GM18519 (cell line): ENCODE results near the gene DIPK1A.

ENCODE experiments used
- ATAC-seq: cut with Tn5 transposase; IDR thresholded peaks from one replicate; pipeline ENCODE4 v1.9.1; 2021; ENCODE audit warnings: mild to moderate bottlenecking, moderate library complexity; ENCODE audit not compliant: unreplicated experiment, low FRiP score

DIPK1A gene

GRCh38 chr1:92956254-92957029 lies 4.8 kb downstream of the DIPK1A start:
- ATAC-seq: peak; percentile 2

DNA sequence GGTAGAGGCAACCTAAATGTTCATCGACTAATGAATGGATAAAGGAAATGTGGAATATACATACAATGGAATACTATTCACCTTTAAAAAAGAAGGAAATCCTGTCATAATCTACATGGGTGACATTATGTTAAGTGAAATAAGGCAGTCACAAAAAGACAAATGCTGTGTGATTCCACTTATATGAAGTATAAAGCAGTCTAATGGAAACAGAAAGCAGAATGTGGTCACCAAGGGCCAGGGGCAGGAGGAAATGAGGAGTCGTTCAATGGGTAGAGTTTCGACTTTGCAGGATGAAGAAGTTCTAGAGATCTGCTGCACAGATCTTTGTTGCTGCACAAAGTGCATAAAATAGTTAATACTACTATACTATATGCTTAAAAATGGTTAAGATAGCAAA lies 7.8 kb downstream of the DIPK1A start:
- peak; percentile 47 for ATAC-seq

DNA sequence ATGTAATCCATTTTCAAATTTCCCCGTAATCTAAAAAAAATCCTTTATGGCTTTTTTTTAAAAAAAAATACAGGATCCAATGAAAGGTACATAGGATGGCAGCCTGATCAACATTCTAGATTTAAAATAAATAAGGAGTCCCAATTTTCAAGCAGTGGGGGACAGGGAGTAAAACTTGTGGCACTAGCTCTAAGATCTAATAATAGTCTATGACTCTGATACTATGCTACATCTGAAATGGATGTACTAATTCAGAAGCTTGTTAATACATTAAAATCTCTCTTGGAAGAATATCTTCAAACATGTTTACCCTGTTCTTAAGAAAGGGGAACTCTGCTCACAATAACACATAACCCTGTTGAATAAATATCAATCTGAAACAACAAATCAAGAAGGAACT lies 8.5 kb downstream of the DIPK1A start:
- ATAC-seq: no peak

GRCh38 chr1:92951141-92951582 lies 10.1 kb downstream of the DIPK1A start:
- ATAC-seq: peak; percentile 33

DNA sequence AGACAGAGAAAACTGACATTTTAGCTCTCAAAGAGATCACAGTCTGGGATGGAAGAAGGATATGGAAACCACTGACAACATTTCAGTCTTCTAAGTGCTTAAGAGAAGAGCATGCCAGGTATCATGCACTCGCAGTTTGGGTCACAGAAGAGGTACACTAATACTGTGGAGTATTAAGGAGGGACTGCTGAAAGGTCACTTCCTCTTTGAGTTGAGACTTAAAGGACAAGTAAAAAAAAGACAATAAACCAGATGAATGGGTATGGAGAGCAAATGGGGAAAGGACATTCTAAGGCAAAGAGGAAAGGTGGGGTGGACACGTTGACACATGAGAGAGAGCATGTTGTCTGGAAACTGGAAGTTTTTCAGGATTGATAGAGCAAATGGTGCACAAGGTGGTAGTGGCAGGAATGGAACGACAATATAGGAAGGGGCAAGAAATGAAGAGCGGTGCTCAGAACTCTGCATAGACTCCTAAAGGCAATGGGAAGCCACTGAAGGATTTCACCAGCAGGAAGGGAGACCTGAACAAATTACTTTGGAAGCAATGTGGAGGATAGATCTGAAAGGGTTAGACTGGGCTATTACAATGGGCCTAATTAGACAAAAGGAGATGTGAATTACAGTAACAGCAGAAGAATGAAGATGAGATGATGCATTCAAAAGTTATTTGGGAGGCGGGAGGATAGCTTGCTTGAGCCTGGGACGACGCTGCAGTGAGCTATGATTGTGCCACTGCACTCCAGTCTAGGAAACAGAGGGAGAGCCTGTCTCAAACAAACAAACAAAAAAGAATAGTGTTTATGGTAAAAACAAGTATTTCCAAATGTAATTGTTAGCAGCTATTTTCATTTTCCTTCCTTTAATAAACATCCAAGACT lies 11.1 kb downstream of the DIPK1A start:
- peak; percentile 39 for ATAC-seq

DNA sequence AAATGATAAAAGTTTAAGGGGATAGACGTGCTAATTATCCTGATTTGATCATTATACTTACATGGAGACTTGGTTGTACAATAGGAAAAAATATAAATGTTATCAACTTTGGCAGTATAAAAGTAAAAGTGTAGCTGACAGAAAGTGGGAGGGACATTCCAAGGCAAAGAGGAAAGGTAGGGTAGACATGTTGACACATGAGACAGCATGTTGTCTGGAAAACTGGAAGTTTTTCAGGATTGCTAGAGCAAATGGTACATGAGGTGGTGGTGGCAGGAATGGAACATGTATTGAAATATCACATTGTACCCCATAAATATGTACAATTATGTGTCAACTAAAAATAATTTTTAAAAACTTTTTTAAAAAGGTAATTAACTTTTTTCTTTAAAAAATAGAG lies 13.2 kb downstream of the DIPK1A start:
- ATAC-seq: no peak

DNA sequence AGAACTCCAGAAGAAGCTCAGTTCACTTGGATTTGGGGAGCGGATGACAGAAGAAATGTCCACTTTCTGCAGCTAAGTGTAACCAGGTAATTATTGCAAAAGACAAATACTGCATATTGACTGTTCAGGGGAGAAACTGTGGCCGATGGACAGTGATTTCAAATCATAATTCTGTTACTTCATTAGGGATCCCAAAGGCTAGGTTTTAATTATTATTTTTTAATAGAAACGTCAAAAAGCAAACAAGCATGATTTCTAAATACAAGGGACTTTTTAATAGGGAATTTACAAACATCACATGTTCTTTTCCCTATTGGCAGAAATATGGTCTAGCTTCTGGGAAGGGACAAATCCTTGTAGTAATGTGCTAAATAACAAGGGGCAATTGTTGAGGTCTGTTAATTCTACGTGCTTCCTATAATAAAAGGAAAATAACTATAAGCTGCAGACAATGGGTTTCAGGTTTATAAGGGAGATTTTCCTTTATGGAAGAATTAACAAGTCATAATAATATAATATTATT lies 15.5 kb downstream of the DIPK1A start:
- ATAC-seq: no peak

DNA sequence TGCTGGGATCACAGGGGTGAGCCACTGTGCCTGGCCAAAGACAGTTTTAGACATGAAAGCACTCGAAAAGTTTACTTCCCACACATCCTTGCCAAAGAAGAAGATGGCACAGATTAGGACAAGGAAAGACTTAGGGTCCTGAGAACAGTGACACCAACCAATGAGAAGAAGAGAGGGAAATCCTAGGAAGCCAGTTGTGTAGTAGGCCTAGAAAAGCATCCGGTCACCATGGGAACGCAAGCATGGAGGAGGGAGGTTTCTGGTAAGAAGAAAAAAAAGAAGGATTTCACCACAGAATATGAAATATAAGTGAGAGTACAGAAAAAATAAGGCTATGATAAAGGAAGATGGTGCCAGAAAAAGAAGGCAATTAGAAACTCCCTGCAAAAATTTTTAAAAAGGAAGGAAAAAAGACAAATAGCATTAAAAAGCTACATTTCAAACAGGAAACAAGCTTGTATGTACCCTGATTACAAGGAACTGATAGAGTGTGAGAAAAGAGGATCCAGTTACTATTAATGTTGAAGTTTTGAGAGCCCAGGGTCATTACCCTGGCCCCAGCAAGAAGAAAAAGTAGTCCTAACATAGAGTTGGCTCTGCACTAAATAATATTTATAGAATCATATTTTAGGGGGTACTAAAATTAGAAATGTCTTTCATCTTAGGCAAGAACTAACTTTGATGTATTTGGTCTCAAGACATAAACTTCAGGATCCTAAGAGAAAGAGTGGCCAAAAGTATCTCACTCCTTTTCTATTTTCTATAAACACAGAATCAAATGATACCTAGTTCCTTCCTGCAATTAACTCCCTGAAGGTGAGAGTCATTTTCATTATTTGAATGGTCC lies 16.1 kb downstream of the DIPK1A start:
- ATAC-seq: no peak

- no peak for ATAC-seq
These were observed 17.8 kb downstream of the DIPK1A start for GRCh38 chr1:92943502-92943847.

GRCh38 chr1:92940541-92940940 lies 20.7 kb downstream of the DIPK1A start:
- ATAC-seq: no peak

- no peak for ATAC-seq
These were observed 23.5 kb downstream of the DIPK1A start for GRCh38 chr1:92937731-92938130.

GRCh38 chr1:92936865-92937264 lies 24.4 kb downstream of the DIPK1A start:
- ATAC-seq: no peak

GRCh38 chr1:92934395-92935378 lies 26.6 kb downstream of the DIPK1A start:
- no peak for ATAC-seq

- no peak for ATAC-seq
These were observed 27.8 kb downstream of the DIPK1A start for GRCh38 chr1:92933459-92933858.

GRCh38 chr1:92931691-92932090 lies 29.6 kb downstream of the DIPK1A start:
- no peak for ATAC-seq

GRCh38 chr1:92929461-92929860 lies 31.8 kb downstream of the DIPK1A start:
- ATAC-seq: no peak

GRCh38 chr1:92927870-92928269 lies 33.4 kb downstream of the DIPK1A start:
- ATAC-seq: no peak

GRCh38 chr1:92926873-92927272 lies 34.4 kb downstream of the DIPK1A start:
- ATAC-seq: no peak

GRCh38 chr1:92924501-92924900 lies 36.8 kb downstream of the DIPK1A start:
- no peak for ATAC-seq
